Measurements from ENCODE around the gene ATG7. TPM values are rescaled to one million over a fixed set of nuclear protein-coding genes. Genes with fewer than 3 reads are reported as not detected.
A peak's percentile ranks its signal among the peaks of the same experiment; 100 is the strongest.
"Not testable (repeated sequence)": the region's sequence is repeated elsewhere in the genome, so short reads cannot be mapped to it uniquely, and the experiment has no call there.

ATG7 gene
- polyA plus RNA-seq, 4 donors, result 22.0 to 26.0 (median 25.4) TPM

DNA sequence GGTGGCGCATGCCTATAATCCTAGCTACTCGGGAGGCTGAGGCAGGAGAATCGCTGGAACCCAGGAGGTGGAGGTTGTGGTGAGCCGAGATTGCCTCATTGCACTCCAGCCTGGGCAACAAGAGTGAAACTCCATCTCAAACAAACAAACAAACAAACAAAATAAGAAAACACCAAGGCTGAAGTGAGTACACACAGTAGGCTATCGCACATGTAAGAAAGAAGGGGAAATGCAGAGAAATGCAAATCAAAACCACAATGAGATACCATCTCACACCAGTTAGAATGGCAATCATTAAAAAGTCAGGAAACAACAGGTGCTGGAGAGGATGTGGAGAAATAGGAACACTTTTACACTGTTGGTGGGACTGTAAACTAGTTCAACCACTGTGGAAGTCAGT lies 322.8 kb downstream of the ATG7 start:
- DNase-seq (ENCODE audit: low read depth in 4 of 4, low spot score in 3 of 4), result not testable (repeated sequence)

DNA sequence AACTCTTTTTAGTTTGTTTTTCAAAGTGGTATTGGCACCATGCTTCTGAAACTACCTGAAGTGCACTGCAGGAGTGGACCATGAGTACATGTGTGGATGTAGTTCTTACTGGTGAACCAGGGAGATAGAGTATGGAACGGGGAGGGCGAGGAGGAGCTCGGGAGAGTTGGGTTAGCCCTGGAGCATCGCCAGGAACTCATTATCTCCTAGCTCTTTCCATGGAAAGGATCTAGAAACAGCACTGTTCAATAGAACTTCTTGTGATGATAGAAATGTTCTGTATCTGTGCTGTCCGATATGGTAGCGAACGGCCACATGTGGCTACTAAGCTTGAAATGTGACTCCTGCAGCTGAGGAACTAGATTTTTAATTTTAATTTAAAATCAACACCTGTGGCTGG lies 324.2 kb downstream of the ATG7 start:
- DNase-seq (ENCODE audit: low read depth in 4 of 4, low spot score in 3 of 4), result no peak

DNA sequence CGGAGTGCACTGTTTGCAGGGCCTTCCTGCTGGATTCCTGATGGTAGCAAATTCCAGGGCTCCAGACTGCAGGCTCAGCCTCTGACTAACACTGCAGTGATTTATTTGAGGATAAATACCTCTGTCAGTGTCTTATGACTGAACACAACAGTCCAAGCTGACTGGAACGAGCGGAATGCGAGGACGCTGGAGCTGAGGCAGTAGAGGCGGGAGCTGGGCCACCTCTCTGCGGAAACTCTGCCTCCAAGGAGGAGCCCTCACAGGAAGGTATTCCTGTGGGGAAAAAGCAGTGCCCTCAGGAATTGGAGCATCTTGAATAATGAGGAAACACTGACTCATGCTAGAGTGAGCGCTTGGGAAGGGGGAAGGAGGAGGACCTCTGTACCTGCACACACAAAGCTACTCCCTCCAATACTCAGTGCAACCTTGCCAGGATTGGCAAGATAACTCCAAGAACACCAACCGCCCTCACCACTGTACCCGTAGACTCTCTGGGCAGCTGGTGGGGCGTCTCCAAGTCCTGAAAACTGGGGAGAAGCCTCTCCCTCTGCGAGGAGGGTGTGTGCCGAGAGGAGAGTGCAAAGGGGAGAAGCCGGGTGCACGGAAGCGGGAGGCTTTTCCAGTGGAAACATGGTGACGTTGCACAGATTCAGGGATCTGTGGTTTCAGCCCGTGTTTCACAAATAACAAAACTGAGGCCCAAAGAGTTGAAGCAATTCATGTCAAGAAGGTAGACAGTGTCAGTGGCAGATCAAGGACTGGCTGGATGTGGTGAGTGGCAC lies 328.5 kb downstream of the ATG7 start:
- peak; percentile 68 to 84 (median 79) for DNase-seq (ENCODE audit: low read depth in 4 of 4, low spot score in 3 of 4)

DNA sequence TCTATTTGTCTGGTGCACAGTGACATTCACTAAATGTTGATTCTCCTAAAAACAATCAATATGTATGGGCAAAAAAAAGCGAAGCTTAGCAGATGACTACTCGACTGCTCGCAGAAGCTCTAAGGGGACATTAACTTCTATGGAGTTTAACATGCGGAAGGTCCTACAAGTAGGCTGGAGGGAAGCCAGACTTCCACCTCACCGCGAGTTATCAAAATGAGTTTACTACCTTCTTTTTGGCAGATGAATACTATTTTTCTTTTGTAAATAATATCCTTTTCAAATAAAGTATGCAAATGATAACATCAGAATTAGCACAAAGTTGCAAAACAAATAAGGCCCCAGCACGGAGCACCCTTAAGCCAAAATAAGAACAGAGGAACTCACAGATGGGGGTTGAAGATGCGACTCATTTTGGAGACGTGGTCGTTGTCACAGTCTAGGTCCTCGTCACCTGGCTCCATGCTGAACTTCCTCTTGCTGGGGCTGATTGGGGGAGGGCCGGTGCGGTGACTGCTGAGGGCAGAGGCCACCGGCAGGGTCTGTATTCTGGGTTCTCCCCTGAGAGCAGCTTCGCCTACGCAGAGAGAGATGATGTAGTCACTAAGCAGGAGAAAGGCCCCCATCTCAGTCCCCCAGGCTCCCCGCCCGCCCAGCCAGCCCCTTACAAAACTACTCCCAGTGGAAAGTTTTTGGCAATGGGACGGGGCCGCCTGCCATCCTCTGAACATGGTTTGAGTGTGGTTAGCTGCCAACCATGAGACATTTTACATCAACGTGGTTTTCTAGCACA lies 329.4 kb downstream of the ATG7 start:
- no peak for DNase-seq (ENCODE audit: low read depth in 4 of 4, low spot score in 3 of 4)

DNA sequence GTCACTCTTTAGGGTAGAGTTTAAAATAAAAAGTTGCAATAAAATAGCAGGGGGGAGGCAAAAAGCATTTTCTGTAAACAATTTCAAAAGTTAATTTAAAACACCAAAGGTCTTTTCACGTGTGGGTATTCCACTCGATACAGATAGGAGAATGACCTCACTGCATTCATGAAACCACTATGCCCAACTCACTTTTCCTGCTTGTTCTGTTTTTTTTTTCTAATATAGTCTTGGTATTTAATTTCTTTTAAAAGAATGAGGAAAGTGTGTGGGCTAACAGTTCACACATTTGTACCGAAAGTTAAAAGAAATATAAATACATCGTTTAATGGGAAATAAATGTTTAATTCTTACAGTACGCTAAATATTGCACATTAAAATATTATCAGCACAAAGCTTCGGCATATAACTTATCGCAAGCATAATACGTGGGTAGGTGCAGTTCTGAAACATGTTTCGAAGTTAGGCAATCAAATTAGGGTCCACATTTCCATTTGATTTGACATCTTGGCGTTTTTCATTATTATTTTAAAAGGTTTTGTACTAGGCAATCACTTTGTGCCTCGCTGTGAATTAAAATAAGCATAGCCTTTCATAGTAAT lies 330.1 kb downstream of the ATG7 start:
- DNase-seq (ENCODE audit: low read depth in 4 of 4, low spot score in 3 of 4), result no peak

DNA sequence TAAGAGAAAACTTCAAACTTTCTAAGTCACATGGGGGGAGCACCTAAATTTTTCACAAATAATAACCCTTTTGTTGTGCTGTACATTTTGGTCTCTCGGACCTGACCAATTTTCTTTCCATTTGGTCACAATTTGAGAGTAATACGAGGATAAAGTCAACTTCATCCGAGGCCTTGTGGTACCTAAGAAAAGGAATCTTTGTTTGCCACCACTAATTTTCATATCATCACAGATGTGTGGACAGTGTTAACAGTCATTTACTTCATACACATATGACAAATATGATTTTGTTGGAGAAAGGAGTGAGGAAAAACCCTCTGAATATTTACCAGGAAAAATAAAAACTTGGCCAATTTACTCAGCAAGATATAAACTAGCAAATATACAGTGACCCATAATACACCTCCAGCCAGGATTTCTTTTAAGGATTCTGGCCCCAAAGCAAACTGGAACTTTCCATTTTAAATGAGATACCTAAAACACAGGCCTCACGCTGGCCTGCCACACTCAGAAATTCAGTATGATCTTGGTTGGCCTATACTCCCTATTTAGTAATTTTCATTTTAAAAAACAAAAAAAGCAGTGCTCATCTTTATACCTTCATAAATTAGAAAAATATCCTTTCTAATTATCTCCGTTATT lies 330.8 kb downstream of the ATG7 start:
- no peak for DNase-seq (ENCODE audit: low read depth in 4 of 4, low spot score in 3 of 4)

DNA sequence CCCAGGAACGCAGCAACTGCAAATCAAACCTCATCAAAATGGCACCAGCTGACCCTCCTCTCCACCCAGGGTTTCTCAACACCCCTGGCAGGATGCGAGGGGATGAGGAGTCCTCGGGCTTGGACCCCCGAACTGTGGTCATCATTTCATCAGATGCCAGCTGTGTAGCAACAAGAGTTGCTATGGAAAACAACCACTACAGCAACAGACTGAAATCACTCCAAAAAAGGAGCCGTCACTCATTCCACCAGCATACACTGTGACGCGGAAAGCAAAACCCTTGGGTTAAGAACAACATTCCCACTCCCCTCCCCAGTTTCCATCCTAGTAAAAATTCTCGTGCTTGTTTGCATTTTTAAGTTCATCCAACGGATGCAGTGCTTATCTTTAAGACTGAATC lies 331.4 kb downstream of the ATG7 start:
- no peak for DNase-seq (ENCODE audit: low read depth in 4 of 4, low spot score in 3 of 4)

DNA sequence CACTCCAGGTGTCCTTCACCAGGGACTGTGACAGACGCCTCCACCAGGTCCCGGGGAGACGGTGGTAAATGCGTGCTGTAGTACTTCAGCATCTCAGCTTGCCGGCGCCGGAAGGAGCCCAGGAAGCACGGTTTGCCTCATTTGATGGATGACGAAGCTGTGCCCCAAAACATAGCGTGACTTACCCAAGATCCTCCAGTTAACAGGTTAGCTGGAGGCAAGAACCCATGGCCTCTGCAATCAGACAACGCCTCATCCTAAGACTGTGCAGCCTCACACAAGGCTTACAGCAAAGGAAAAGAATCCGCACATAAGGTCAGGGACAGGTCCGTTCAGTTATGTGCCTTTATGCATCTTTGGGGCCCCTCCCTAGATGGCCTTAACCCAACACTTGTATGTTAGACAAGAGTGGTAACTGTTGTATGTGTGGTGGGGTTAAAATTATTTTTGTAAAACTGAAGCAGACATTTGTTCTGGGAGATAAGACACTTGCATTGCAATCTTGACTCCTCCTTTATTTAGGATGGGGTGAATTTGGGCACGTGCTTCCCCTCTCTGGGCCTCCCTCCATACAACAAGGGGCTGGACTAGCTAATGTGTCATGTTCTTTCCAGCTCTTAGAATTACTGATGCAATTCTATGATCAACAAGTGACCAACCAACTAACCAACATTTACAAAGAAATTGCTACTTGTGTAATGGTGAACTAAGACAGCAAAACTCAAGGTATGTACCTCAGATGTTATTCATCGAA lies 332.1 kb downstream of the ATG7 start:
- no peak for DNase-seq (ENCODE audit: low read depth in 4 of 4, low spot score in 3 of 4)

DNA sequence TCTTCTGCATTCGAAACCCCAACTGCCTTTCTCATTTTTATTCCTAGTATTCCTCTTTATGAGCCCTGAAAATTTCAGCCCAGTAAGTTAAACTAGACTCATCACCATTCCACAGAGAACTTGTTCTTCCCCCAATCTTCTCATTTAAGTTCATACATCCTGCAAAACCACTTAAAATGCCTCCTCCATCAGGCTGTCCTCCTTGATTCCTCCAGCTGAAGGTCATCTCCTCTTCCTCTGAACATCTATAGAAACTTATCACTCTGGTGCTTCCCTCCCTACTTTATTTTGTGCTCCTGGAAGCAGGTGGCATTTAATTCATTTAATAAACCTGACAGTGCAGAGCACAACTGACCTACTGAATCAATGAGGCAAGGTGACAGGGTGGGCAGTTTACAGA lies 333.2 kb downstream of the ATG7 start:
- no peak for DNase-seq (ENCODE audit: low read depth in 4 of 4, low spot score in 3 of 4)

DNA sequence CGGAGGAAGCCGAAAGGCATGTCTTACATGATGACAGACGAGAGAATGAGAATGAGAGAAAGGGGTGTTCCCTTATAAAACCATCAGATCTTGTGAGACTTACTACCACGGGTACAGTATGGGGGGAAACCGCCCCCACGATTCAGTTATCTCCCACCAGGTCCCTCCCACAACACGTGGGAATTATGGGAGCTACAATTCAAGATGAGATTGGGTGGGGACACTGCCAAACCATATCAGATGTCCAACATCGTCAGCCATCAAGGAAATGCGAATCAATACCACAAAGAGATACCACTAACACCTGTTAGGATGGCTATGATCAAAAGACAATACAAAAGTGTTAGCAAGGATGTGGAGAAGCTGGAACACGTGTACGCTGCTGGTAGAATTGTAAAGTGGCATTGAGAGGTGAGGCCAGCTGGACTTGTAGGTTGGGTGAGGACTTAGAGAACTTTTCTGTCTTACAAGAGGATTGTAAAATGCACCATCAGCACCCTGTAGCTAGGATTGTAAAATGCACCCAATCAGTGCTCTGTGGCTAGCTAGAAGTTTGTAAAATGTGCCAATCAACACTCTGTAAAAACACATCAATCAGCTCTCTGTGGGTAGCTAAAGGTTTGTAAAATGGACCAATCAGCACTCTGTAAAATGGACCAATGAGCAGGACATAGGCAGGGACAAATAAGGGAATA lies 334.0 kb downstream of the ATG7 start:
- DNase-seq (ENCODE audit: low read depth in 4 of 4, low spot score in 3 of 4), result no peak

DNA sequence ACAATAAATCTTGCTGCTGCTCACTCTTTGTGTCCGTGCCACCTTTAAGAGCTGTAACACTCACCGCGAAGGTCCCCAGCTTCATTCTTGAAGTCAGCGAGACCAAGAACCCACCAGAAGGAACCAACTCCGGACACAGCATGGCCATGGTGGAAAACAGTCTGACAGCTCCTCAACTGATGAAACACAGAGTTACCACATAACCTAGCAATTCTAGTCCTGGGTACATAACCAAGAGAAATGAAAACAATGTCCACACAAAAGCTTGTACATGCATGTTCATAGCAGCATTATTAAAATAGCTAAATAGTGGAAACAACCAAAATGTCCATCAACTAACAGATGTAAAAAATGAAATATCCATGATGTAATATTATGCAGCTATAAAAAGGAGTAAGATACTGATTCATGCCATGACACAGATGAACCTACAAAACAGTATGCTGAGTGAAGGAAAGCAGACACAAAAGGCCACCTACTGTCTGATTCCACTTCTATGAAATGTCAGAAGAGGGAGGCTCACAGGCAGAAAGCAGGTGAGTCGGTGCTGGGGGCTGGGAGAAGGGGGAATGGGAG lies 334.8 kb downstream of the ATG7 start:
- DNase-seq (ENCODE audit: low read depth in 4 of 4, low spot score in 3 of 4), result no peak

Other genes starting within 250 kb of the ATG7 start
- gene HRH1, start 117.9 kb upstream of the ATG7 start, polyA plus RNA-seq (ENCODE audit: insufficient read length in 4 of 4), result 1 to 10 TPM; 2.3 to 3.0 (median 2.6) TPM

All from right renal pelvis (tissue), 4 donors.